Fibroblast of lung (primary cell): ENCODE data around the gene MPRIP. TPM values are rescaled to one million over a fixed set of nuclear protein-coding genes. Genes with fewer than 3 reads are reported as not detected.

ENCODE experiments used
- DNase-seq, 2 donors: peaks; one replicate each; pipeline versions ENCODE4 v3.0.0 to v3.0.0-alpha.2; 2010; ENCODE audit warnings: low read depth in 2 of 2
- H2AFZ ChIP-seq: 2 replicates; pipeline ENCODE4 v1.5.1; 2012; ENCODE audit warnings: low read length, control low read depth, inconsistent platforms
- H3K27ac ChIP-seq: 2 replicates; pipeline ENCODE4 v1.5.1; 2011; ENCODE audit warnings: low read length, control low read depth; ENCODE audit not compliant: insufficient read depth
- H3K27me3 ChIP-seq: 2 replicates; pipeline ENCODE4 v1.5.1; 2011; ENCODE audit warnings: mild to moderate bottlenecking, low read length; ENCODE audit not compliant: control insufficient read depth, insufficient read depth
- H3K36me3 ChIP-seq: 2 replicates; pipeline ENCODE4 v1.5.1; 2011; ENCODE audit warnings: low read length; ENCODE audit not compliant: control insufficient read depth, insufficient read depth
- H3K4me1 ChIP-seq: 2 replicates; pipeline ENCODE4 v1.5.1; 2011; ENCODE audit warnings: low read length; ENCODE audit not compliant: control insufficient read depth, insufficient read depth; ENCODE audit errors: extremely low read depth
- H3K4me2 ChIP-seq: 2 replicates; pipeline ENCODE4 v1.5.1; 2011; ENCODE audit warnings: low read length, control low read depth; ENCODE audit not compliant: insufficient read depth; ENCODE audit errors: extremely low read depth
- H3K4me3 ChIP-seq, 4 experiments: fragments of 200-600 bp in 1 of 4; sonication (generic) in 1 of 4; replicated peaks in 1 of 4; 2 replicates each; pipeline ENCODE4 v1.5.1; 2011 to 2016; ENCODE audit warnings: low read length in 4 of 4, low read depth in 3 of 4, mild to moderate bottlenecking in 3 of 4, control low read depth in 2 of 4, inconsistent platforms in 1 of 4, mixed read lengths in 1 of 4; ENCODE audit not compliant: insufficient read depth in 1 of 4; ENCODE audit errors: control extremely low read depth in 1 of 4
- H3K79me2 ChIP-seq: 2 replicates; pipeline ENCODE4 v1.5.1; 2012; ENCODE audit warnings: mild to moderate bottlenecking, low read length, inconsistent platforms; ENCODE audit not compliant: control insufficient read depth, insufficient read depth
- H3K9ac ChIP-seq: 2 replicates; pipeline ENCODE4 v1.5.1; 2011; ENCODE audit warnings: mild to moderate bottlenecking, low read length, control low read depth; ENCODE audit not compliant: insufficient read depth
- H3K9me3 ChIP-seq: 2 replicates; pipeline ENCODE4 v1.5.1; 2012; ENCODE audit warnings: low read depth, low read length; ENCODE audit not compliant: control insufficient read depth, insufficient read depth
- H4K20me1 ChIP-seq: 2 replicates; pipeline ENCODE4 v1.5.1; 2011; ENCODE audit warnings: low read length; ENCODE audit not compliant: control insufficient read depth, insufficient read depth; ENCODE audit errors: extremely low read depth
- CTCF ChIP-seq, 2 donors: IDR thresholded peaks in 1 of 2; conservative IDR thresholded peaks in 1 of 2; 1 replicate in 1 of 2; 2 replicates in 1 of 2; pipeline ENCODE4 v1.5.1; 2011 to 2012; ENCODE audit warnings: low read length in 2 of 2, control low read depth in 1 of 2, inconsistent platforms in 1 of 2, low read depth in 1 of 2, mild to moderate bottlenecking in 1 of 2
- EZH2 ChIP-seq: IDR thresholded peaks from 2 replicates; pipeline ENCODE4 v1.5.1; 2012; ENCODE audit warnings: low read length, control low read depth, mild to moderate bottlenecking; ENCODE audit errors: missing control alignments
- polyA plus RNA-seq, 2 donors: library from polyadenylated mRNA; depleted of rRNA in 1 of 2; stranded (reverse) in 1 of 2; unstranded in 1 of 2; fragments of >200 nt; gene quantifications; 2 replicates each; pipeline ENCODE4 v1.2.1, GENCODE V29; 2011 to 2012; ENCODE audit warnings: missing spikeins in 1 of 2
- total RNA-seq: library from RNA; depleted of rRNA; stranded (reverse); fragments of >200 nt; gene quantifications from 2 replicates; pipeline ENCODE4 v1.2.1, GENCODE V29; 2014

The MPRIP gene
- total and polyA plus RNA-seq, 2 donors (not counting 1 experiment from before 2014, with no cell fraction given) = 104 to 124 TPM

- Histone ChIP-seq H3K79me2 (peaks cover 75% of the 10 kb centered on the region), H3K9ac (no peak overlapping the region), H2AFZ (no peak overlapping the region), H3K4me1 (peaks cover 9% of the 10 kb centered on the region), H3K27me3 (no peaks in the 10 kb centered on the region), H3K4me3 (no peak overlapping the region), H3K36me3 (peaks cover 2% of the 10 kb centered on the region), H4K20me1 (no peaks in the 10 kb centered on the region), H3K4me2 (no peak overlapping the region), H3K9me3 (no peaks in the 10 kb centered on the region), H3K27ac (no peak overlapping the region)
- TF ChIP-seq CTCF (conservative IDR thresholded peaks at IDR 0.05 in 1 of 2, IDR thresholded peaks at IDR 0.05 in 1 of 2; ENCODE audit: low read depth in 1 of 2, low read length in 2 of 2) (no peak), EZH2 (no peak)
- no peak for DNase-seq
Measured at GRCh38 chr17:17091856-17092756, 49.8 kb downstream of the MPRIP start.

- H3K4me1 ChIP-seq = peaks cover 9% of the 10 kb centered on the region
- no peak for DNase-seq
- H2AFZ ChIP-seq = no peak overlapping the region
- no peaks in the 10 kb centered on the region for H4K20me1 ChIP-seq
- no peaks in the 10 kb centered on the region for H3K27me3 ChIP-seq
- no peak for TF ChIP-seq EZH2
- no peaks in the 10 kb centered on the region for H3K9me3 ChIP-seq
- H3K4me2 ChIP-seq = no peak overlapping the region
- H3K79me2 ChIP-seq = peaks cover 64% of the 10 kb centered on the region
- no peak overlapping the region for H3K9ac ChIP-seq
- no peaks in the 10 kb centered on the region for H3K36me3 ChIP-seq
- H3K4me3 ChIP-seq = no peak overlapping the region
- no peak overlapping the region for H3K27ac ChIP-seq
Measured at GRCh38 chr17:17093764-17094163, 51.5 kb downstream of the MPRIP start.

- no peak overlapping the region for H3K9ac ChIP-seq
- no peaks in the 10 kb centered on the region for H4K20me1 ChIP-seq
- peak; percentile 35 to 53 for DNase-seq
- H3K9me3 ChIP-seq = no peaks in the 10 kb centered on the region
- peaks cover 57% of the 10 kb centered on the region for H3K79me2 ChIP-seq
- no peaks in the 10 kb centered on the region for H3K36me3 ChIP-seq
- H3K27me3 ChIP-seq = no peaks in the 10 kb centered on the region
- H3K27ac ChIP-seq = peak overlapping the region; percentile 10
- peaks cover 9% of the 10 kb centered on the region for H3K4me1 ChIP-seq
- no peak overlapping the region for H3K4me3 ChIP-seq
- no peak overlapping the region for H2AFZ ChIP-seq
- TF ChIP-seq EZH2 (no peak), CTCF (conservative IDR thresholded peaks at IDR 0.05 in 1 of 2, IDR thresholded peaks at IDR 0.05 in 1 of 2; ENCODE audit: low read depth in 1 of 2, low read length in 2 of 2) (no peak)
- H3K4me2 ChIP-seq = no peak overlapping the region
Measured at GRCh38 chr17:17096438-17097178, 54.4 kb downstream of the MPRIP start.
